GM21619 (cell line): Measurements from ENCODE around the gene CCR6.
"Not testable (repeated sequence)": the region's sequence is repeated elsewhere in the genome, so short reads cannot be mapped to it uniquely, and the experiment has no call there.

ENCODE experiments used
- ATAC-seq: cut with Tn5 transposase; IDR thresholded peaks from one replicate; pipeline ENCODE4 v1.9.1; 2021; ENCODE audit not compliant: unreplicated experiment

The CCR6 gene

GRCh38 chr6:167122827-167123657 is at the start of gene CCR6:
Gene CCR6 (plus strand): TSS chr6:167123096. CDS start chr6:167136135, 13,039 bp downstream.
- peak; percentile 24 for ATAC-seq

- no peak for ATAC-seq
Measured at GRCh38 chr6:167073679-167074274, 49.1 kb upstream of the CCR6 start.

GRCh38 chr6:167077241-167077932 is 45.5 kb upstream of the CCR6 start:
- no peak for ATAC-seq

GRCh38 chr6:167078745-167079144 is 44.2 kb upstream of the CCR6 start:
- ATAC-seq: no peak

- ATAC-seq: peak; percentile 99
Measured at GRCh38 chr6:167079853-167080297, 43.0 kb upstream of the CCR6 start.

GRCh38 chr6:167087857-167088354 is 35.0 kb upstream of the CCR6 start:
- ATAC-seq: no peak

GRCh38 chr6:167088741-167089140 is 34.2 kb upstream of the CCR6 start:
- not testable (repeated sequence) for ATAC-seq

GRCh38 chr6:167089243-167090142 is 33.4 kb upstream of the CCR6 start:
- no peak for ATAC-seq

GRCh38 chr6:167090171-167090570 is 32.7 kb upstream of the CCR6 start:
- ATAC-seq: no peak

- no peak for ATAC-seq
Measured at GRCh38 chr6:167091026-167091804, 31.7 kb upstream of the CCR6 start.

- ATAC-seq: no peak
Measured at GRCh38 chr6:167091805-167092107, 31.1 kb upstream of the CCR6 start.

- no peak for ATAC-seq
Measured at GRCh38 chr6:167092672-167093339, 30.1 kb upstream of the CCR6 start.

- ATAC-seq: no peak
Measured at GRCh38 chr6:167093406-167093921, 29.4 kb upstream of the CCR6 start.

- peak; percentile 49 for ATAC-seq
Measured at GRCh38 chr6:167093922-167094432, 28.9 kb upstream of the CCR6 start.

- peak; percentile 22 for ATAC-seq
Measured at GRCh38 chr6:167094436-167094819, 28.5 kb upstream of the CCR6 start.

- ATAC-seq: peak; percentile 44
Measured at GRCh38 chr6:167094820-167095637, 27.9 kb upstream of the CCR6 start.

GRCh38 chr6:167095888-167096287 is 27.0 kb upstream of the CCR6 start:
- ATAC-seq: no peak

GRCh38 chr6:167096991-167097390 is 25.9 kb upstream of the CCR6 start:
- ATAC-seq: no peak
